ENCODE data around the gene RASGEF1B. TPM values are rescaled to one million over a fixed set of nuclear protein-coding genes. Genes with fewer than 3 reads are reported as not detected.
A peak's percentile ranks its signal among the peaks of the same experiment; 100 is the strongest.

The RASGEF1B gene
- total RNA-seq, 1 donor from 2014 or later, result 0.77 TPM

DNA sequence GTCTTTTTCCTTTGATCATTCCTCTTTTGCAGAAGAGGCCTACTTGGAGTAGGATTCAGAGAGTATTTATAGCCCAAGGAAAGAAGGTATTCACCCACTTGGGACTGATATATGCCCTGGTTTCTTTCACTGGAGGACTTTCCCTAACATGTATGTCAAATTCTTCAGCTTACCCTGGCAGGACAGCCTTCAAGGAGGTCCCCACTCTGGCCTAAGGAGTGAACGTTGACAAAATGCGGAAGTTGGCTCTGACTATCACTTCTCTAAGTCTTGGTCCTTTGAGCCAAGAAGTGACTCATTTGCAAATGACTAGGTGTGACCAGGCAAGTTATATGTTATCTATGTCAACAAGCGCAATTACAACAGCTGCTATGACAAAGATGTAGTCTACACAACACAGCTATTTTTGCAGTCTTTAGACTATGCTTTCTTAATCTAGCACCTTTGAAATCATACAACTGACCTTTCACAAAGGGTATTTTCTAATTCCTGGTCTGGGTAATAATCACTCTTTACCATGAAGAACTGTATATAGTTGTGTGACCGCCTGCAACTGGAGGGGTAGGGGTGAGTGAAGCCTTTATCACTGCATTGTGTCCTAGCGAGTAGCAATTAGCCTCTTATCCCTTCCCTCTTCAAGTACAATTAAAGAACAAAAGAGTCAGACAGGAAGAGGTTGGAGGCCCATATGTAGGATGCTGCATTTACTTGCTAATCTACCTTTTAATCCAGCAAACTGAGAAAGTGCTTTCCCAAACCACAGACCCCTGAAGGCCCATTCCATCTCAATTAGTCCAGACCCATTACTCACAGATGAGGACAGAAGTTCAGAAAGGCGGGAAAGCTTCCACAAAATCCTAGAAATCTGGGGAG, 50.1 kb downstream of the RASGEF1B start:
- H3K36me3 Mint-ChIP-seq (ENCODE audit: low read depth, unreplicated experiment), result no peaks in the 10 kb centered on the region
- H3K4me3 Mint-ChIP-seq (ENCODE audit: unreplicated experiment), result no peak overlapping the region
- Histone ChIP-seq H3K9me3 (ENCODE audit: insufficient read depth, low read depth, low read length) (no peaks in the 10 kb centered on the region), H3K9ac (ENCODE audit: low read length) (no peak overlapping the region), H3K4me2 (ENCODE audit: low read length) (no peak overlapping the region), H4K20me1 (ENCODE audit: insufficient read depth, low read length) (no peaks in the 10 kb centered on the region), H3K4me1 (ENCODE audit: insufficient read depth, low read length) (no peaks in the 10 kb centered on the region), H3K27ac (ENCODE audit: low read depth, low read length) (no peak overlapping the region), H3K36me3 (ENCODE audit: insufficient read depth, low read length) (no peaks in the 10 kb centered on the region), H3K79me2 (ENCODE audit: insufficient read depth, low read length) (no peaks in the 10 kb centered on the region), H3K27me3 (ENCODE audit: insufficient read depth, low read length) (no peaks in the 10 kb centered on the region), H3K4me3 (ENCODE audit: insufficient read depth, low read depth, low read length) (no peak overlapping the region), H2AFZ (ENCODE audit: low read depth, low read length) (no peak overlapping the region)
- H3K27me3 Mint-ChIP-seq (ENCODE audit: low read depth, unreplicated experiment), result peaks cover 8% of the 10 kb centered on the region
- H3K9me3 Mint-ChIP-seq (ENCODE audit: unreplicated experiment), result no peaks in the 10 kb centered on the region
- DNase-seq (ENCODE audit: low read depth) (peak; percentile 47), FAIRE-seq (no peak)
- TF ChIP-seq EZH2 (IDR thresholded peaks at IDR 0.05; ENCODE audit: insufficient read depth, low read length), result no peak
- no peak for TF ChIP-seq CTCF (IDR thresholded peaks at IDR 0.05; ENCODE audit: insufficient read depth, low read depth, low read length)
- peaks cover 12% of the 10 kb centered on the region for H3K4me1 Mint-ChIP-seq (ENCODE audit: low read depth, unreplicated experiment)
- no peak overlapping the region for H3K27ac Mint-ChIP-seq (ENCODE audit: unreplicated experiment)

DNA sequence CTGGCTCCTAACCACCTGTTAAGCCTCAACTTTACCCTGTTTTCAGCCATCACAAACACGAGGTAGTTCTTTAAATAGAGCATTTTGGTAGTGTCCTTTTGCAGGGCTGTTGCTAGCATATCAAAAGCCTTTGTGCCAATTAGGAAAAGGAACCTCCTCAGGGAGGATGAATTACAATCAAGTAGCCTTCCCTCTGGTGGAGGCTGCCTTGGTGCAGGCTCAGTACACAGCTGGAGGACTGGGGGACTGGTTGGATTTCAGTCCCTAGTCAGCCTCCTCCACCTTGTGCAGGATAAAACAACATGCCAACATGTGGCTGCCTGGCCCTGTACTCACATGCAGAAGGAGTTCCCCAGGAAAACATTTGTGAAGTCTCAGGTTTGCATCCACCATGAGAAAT, 53.1 kb downstream of the RASGEF1B start:
- H3K9me3 Mint-ChIP-seq (ENCODE audit: unreplicated experiment), result no peaks in the 10 kb centered on the region
- Histone ChIP-seq H3K4me1 (ENCODE audit: insufficient read depth, low read length) (no peaks in the 10 kb centered on the region), H3K27me3 (ENCODE audit: insufficient read depth, low read length) (no peaks in the 10 kb centered on the region), H3K4me2 (ENCODE audit: low read length) (no peak overlapping the region), H4K20me1 (ENCODE audit: insufficient read depth, low read length) (no peaks in the 10 kb centered on the region), H3K4me3 (ENCODE audit: insufficient read depth, low read depth, low read length) (no peak overlapping the region), H3K9me3 (ENCODE audit: insufficient read depth, low read depth, low read length) (no peaks in the 10 kb centered on the region), H2AFZ (ENCODE audit: low read depth, low read length) (no peak overlapping the region), H3K36me3 (ENCODE audit: insufficient read depth, low read length) (no peaks in the 10 kb centered on the region), H3K27ac (ENCODE audit: low read depth, low read length) (no peak overlapping the region), H3K79me2 (ENCODE audit: insufficient read depth, low read length) (no peaks in the 10 kb centered on the region), H3K9ac (ENCODE audit: low read length) (no peak overlapping the region)
- H3K4me1 Mint-ChIP-seq (ENCODE audit: low read depth, unreplicated experiment), result peaks cover 12% of the 10 kb centered on the region
- DNase-seq (ENCODE audit: low read depth) (no peak), FAIRE-seq (no peak)
- no peak overlapping the region for H3K27ac Mint-ChIP-seq (ENCODE audit: unreplicated experiment)
- TF ChIP-seq EZH2 (IDR thresholded peaks at IDR 0.05; ENCODE audit: insufficient read depth, low read length) (no peak), CTCF (IDR thresholded peaks at IDR 0.05; ENCODE audit: insufficient read depth, low read depth, low read length) (no peak)
- peaks cover 8% of the 10 kb centered on the region for H3K27me3 Mint-ChIP-seq (ENCODE audit: low read depth, unreplicated experiment)
- H3K36me3 Mint-ChIP-seq (ENCODE audit: low read depth, unreplicated experiment), result no peaks in the 10 kb centered on the region
- no peak overlapping the region for H3K4me3 Mint-ChIP-seq (ENCODE audit: unreplicated experiment)

GRCh38 chr4:81412946-81413495, 58.7 kb downstream of the RASGEF1B start:
- no peaks in the 10 kb centered on the region for H3K27me3 ChIP-seq (ENCODE audit: insufficient read depth, low read length)
- no peak overlapping the region for H3K27ac ChIP-seq (ENCODE audit: low read depth, low read length)
- no peak overlapping the region for H2AFZ ChIP-seq (ENCODE audit: low read depth, low read length)
- peaks cover 2% of the 10 kb centered on the region for H3K9me3 Mint-ChIP-seq (ENCODE audit: unreplicated experiment)
- H3K27ac Mint-ChIP-seq (ENCODE audit: unreplicated experiment), result no peak overlapping the region
- no peak overlapping the region for H3K4me3 Mint-ChIP-seq (ENCODE audit: unreplicated experiment)
- H3K27me3 Mint-ChIP-seq (ENCODE audit: low read depth, unreplicated experiment), result peaks cover 11% of the 10 kb centered on the region
- H4K20me1 ChIP-seq (ENCODE audit: insufficient read depth, low read length), result no peaks in the 10 kb centered on the region
- H3K4me1 Mint-ChIP-seq (ENCODE audit: low read depth, unreplicated experiment), result no peaks in the 10 kb centered on the region
- no peak for DNase-seq (ENCODE audit: low read depth)
- H3K4me3 ChIP-seq (ENCODE audit: insufficient read depth, low read depth, low read length), result no peak overlapping the region
- H3K4me2 ChIP-seq (ENCODE audit: low read length), result no peak overlapping the region
- no peak for TF ChIP-seq CTCF (IDR thresholded peaks at IDR 0.05; ENCODE audit: insufficient read depth, low read depth, low read length)
- no peak for TF ChIP-seq EZH2 (IDR thresholded peaks at IDR 0.05; ENCODE audit: insufficient read depth, low read length)
- no peaks in the 10 kb centered on the region for H3K79me2 ChIP-seq (ENCODE audit: insufficient read depth, low read length)
- no peak for FAIRE-seq
- no peak overlapping the region for H3K9ac ChIP-seq (ENCODE audit: low read length)
- no peaks in the 10 kb centered on the region for H3K36me3 ChIP-seq (ENCODE audit: insufficient read depth, low read length)
- no peaks in the 10 kb centered on the region for H3K4me1 ChIP-seq (ENCODE audit: insufficient read depth, low read length)
- H3K36me3 Mint-ChIP-seq (ENCODE audit: low read depth, unreplicated experiment), result no peaks in the 10 kb centered on the region
- H3K9me3 ChIP-seq (ENCODE audit: insufficient read depth, low read depth, low read length), result no peaks in the 10 kb centered on the region
